GM12875 (cell line): ENCODE results near the gene BBS9.

Experiments
- H3K4me3 ChIP-seq: one replicate; pipeline ENCODE4 v1.5.1; 2011; ENCODE audit warnings: low read depth, low read length, control low read depth
- CTCF ChIP-seq: IDR thresholded peaks from 2 replicates; pipeline ENCODE4 v1.5.1; 2011; ENCODE audit warnings: low read depth, mild to moderate bottlenecking, control low read depth, inconsistent platforms, low read length, moderate library complexity, borderline replicate concordance; ENCODE audit not compliant: insufficient read depth

The BBS9 gene

DNA sequence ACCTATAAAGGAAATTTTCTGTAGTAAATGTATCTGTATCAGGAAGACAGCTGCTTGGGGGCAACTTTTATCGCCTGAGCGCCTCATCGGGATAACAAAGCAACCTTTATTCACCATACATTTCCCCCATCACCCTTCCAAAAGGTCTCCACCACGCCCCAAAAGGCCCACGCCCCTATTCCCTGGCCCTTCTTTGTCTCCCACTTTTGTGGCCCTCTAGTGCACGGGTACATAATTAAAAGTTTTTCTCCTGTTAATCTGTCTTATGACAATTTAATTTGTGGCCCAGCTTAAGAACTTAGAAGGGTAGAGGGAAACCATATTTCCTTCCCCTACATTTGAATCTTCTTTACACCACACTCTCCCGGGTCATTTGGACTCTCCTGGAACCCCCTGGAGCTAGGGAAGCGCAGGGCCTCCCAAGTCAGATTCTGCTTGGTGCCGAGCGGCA is 20.8 kb upstream of the BBS9 start:
- TF ChIP-seq CTCF, result 0 out of 2 replicates have a peak, but pooled peaks have one; percentile 7
- peak overlapping the region; percentile 80 for H3K4me3 ChIP-seq

DNA sequence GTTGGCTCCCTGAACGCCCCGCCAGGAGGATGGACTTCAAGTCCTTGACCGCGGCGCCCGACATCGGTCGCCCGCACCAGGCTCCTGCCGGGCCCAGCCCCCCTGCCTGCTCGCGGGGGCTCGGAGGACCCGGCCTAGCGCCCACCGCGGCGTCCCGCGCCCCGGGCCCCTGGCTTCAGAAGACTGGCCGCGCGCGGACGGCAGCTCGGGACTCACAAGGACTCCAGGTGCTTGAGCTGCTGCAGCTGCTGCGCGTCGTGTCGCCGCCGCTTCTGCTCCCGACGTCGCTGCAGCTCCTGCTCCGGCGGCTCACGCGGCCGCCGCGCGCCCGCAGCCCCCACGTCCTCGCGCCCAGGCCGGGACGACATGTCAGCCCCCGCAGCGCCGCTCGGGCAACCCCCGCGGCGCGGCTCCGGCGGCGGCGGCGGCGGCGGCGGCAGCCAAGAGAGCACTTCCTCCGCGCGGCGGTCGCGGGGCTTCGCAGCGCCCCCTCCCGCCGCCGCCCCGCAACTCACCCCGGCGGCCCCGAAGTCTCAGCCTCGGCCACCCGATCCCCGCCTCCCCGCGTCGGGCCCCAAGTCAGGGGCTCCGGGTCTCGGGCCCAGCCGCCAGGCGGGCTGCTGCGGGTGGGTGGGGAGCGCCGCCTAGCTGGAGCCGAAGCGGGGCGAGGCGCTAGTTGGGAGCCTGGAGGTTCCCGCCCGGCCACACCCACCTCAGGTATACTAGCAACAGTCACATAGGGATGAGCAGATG is 20.2 kb upstream of the BBS9 start, which contains the start of gene RP9:
TSS of gene RP9 (minus strand) at position 400 of the 753 bp plus-strand sequence. CDS start at position 368, 32 bp downstream.
- H3K4me3 ChIP-seq, result peak within 1 kb of the TSS; percentile 80
- peak; percentile 63 for TF ChIP-seq CTCF

- H3K4me3 ChIP-seq, result peak overlapping the region; percentile 28
- TF ChIP-seq CTCF, result no peak
Measured at GRCh38 chr7:33109758-33110238, 19.6 kb upstream of the BBS9 start.

DNA sequence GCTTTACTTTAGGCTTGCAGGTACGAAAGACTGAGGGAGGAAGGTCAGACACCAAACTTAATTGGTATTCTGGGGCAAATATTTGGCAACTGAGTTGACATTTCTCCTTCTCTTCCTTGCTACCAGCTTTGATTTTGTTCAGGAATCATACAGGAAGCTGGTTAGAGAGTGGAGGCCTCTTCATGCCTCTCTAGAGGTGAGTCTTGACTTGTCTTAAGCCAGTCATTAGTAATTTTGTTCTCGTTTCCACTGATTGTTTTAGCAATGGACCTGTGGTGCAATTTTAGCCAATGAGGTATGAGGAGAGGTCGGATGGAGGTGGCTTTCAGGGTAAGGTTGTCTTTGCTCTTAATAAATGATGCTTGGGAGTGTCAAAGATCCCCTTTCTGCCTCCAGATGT is 17.8 kb upstream of the BBS9 start:
- no peak overlapping the region for H3K4me3 ChIP-seq
- no peak for TF ChIP-seq CTCF

GRCh38 chr7:33114976-33115375 is 14.4 kb upstream of the BBS9 start:
- TF ChIP-seq CTCF, result no peak
- H3K4me3 ChIP-seq, result no peak overlapping the region

DNA sequence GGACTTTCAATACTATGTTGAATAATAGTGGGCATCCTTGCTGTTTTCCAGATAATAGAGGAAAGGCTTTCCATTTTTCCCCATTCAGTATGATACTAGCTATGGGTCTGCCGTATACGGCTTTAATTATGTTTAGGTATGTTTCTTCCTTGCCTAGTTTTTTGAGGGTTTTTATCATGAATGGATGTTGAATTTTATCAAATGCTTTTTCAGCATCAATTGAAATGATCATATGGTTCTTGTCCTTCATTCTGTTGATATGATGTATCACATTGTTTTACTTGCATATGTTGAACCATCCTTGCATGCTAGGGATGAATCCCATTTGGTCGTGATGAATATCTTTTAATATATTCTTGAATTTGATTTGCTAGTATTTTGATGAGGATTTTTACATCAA is 11.0 kb upstream of the BBS9 start:
- no peak for TF ChIP-seq CTCF
- no peak overlapping the region for H3K4me3 ChIP-seq

DNA sequence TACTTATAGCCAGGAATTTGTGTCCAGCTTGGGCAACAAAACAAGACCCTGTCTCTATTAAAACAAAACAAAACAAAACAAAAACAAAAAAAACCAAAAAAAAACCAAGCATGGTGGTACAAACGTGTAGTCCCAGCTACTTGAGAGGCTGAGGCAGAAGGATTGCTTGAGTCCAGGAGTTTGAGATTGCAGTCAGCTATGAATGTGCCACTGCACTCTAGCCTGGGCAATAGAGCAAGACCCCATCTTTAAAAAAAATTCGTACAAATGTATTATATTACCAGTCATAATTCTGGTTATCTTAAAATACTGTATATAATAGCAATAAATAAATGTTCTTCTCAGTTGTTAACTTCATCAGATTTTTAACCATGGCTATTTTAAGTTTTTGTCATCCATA is 2.3 kb upstream of the BBS9 start:
- no peak overlapping the region for H3K4me3 ChIP-seq
- no peak for TF ChIP-seq CTCF
